M059J (cell line): ENCODE measurements around the gene RAB27B. TPM values are rescaled to one million over a fixed set of nuclear protein-coding genes. Genes with fewer than 3 reads are reported as not detected.
A peak's percentile ranks its signal among the peaks of the same experiment; 100 is the strongest.
"Not testable (repeated sequence)": the region's sequence is repeated elsewhere in the genome, so short reads cannot be mapped to it uniquely, and the experiment has no call there.

ENCODE experiments used
- DNase-seq: peaks from one replicate; pipeline ENCODE4 v3.0.0-alpha.2; 2012; ENCODE audit warnings: low read depth
- total RNA-seq: library from RNA; depleted of rRNA; stranded (reverse); fragments of >200 nt; shearing (Covaris generic); gene quantifications from 2 replicates; pipeline ENCODE4 v1.2.3, GENCODE V29; 2014; rRNA removed

RAB27B gene, protein sequence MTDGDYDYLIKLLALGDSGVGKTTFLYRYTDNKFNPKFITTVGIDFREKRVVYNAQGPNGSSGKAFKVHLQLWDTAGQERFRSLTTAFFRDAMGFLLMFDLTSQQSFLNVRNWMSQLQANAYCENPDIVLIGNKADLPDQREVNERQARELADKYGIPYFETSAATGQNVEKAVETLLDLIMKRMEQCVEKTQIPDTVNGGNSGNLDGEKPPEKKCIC
- total RNA-seq, result 13.8 and 15.7 TPM in 2 replicates

DNA sequence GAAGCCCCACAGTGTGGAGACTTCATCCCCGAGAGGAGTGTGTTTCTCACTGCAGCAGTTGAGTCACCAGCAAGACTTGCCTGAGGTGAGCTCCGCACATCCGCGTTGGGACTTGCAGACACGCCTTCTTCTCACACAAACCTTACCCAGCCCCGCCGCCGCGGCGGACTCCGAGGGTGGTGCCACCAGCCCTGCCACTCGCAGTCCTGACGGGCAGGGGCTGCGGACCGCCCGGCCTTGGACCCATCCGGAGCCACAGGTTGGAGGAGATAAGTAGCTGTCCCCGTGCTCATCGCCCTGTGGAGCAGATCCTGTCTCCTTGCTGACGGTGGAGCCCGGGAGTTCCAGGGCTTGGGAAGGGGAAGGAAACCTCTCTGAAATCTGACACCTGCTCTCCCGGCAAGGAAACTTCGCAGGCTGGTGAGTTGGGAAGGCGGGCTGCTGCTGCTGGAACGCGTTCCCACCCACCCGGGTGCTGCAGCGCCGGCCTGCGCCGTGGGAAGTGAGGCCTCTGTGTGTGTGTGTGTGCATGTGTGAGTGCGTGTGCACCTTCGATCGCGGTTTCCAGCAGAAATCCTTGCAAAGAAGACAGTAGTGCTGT is at the start of gene RAB27B:
Gene RAB27B (plus strand): TSS at position 197 of the 601 bp plus-strand sequence. CDS start 49,109 bp downstream, outside the sequence.
- DNase-seq, result peak; percentile 95

GRCh38 chr18:54780285-54780861 is 47.9 kb upstream of the RAB27B start:
- no peak for DNase-seq

GRCh38 chr18:54780970-54781369 is 47.3 kb upstream of the RAB27B start:
- no peak for DNase-seq

DNA sequence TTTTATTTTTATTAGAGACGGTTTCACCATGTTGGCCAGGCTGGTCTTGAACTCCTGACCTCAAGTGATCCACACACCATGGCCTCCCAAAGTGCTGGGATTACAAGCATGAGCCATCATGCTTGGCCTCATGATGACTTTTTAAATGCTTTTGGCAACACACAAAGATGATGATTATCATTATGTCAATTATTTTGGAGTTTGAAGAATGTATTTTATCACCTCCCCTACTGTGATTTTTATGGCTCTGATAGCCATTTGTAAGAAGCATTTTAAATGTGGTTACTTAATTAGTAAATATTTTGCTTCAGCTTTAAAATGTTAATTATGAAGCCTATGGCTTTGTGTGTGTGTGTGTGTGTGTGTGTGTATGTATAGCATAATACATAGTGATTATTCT is 45.1 kb upstream of the RAB27B start:
- DNase-seq, result peak; percentile 18

GRCh38 chr18:54786206-54786605 is 42.1 kb upstream of the RAB27B start:
- DNase-seq, result no peak

- no peak for DNase-seq
These were observed 41.2 kb upstream of the RAB27B start for GRCh38 chr18:54787121-54787520.

- peak; percentile 29 for DNase-seq
These were observed 40.7 kb upstream of the RAB27B start for GRCh38 chr18:54787616-54788015.

- DNase-seq, result peak; percentile 15
These were observed 38.2 kb upstream of the RAB27B start for GRCh38 chr18:54790109-54790508.

GRCh38 chr18:54791657-54792056 is 36.6 kb upstream of the RAB27B start:
- DNase-seq, result no peak

DNA sequence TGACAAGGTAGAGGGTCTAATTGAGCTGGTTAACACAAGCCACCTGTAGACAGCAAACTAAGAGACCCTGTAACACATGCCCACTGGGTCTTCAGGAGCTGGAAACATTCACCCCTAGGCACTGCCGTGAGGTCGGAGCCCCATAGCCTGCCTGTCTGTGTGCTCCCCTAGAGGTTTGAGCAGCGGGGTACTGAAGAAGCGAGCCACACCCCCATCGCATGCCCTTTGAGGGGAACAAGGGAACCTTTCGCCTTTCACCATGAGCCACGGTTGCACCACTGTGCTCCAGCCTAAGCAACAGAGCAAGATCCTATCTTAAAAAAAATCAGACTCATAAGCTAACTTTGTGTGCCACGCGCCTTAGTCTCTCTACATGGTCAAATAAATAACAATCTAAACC is 36.2 kb upstream of the RAB27B start:
- no peak for DNase-seq

DNA sequence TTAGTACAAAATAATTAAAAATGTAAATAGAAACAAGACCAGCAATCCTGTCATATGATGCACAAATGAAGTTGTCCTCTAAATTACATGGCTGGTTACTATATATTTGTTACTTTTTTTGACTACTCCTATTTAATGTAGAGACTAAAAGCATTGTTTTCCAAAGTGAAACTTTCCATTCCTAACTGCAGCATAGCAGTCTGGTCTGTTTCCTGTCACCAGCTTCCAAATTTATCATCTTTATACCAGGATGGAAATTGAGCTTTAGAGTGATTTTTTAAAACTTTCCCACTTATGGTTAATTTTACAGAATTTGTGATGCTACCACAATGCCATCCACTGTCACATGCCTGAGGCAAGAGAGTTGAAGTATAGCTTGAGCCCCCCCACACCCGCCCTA is 33.5 kb upstream of the RAB27B start:
- DNase-seq, result no peak

- no peak for DNase-seq
These were observed 30.1 kb upstream of the RAB27B start for GRCh38 chr18:54798186-54798585.

GRCh38 chr18:54801374-54801773 is 26.9 kb upstream of the RAB27B start:
- no peak for DNase-seq

DNA sequence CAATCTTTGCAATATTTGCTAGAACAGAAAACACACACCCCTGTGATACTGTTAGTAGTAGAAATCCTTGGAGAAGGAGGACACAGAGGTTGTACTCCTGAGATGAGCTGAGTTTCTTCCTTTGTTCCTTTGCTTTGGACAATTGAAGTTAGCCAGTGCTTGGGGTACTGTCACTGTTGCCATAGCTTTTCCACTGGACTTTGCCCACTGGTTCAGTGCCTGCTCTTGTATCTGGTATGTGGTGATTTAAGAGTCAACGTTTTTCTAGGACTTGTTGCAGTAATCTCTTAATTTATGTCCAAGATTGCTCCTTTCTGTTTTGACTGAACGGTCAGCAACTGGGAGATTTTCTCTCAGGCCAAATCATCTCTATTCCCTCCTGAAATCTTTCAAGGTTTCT is 26.1 kb upstream of the RAB27B start:
- no peak for DNase-seq

DNA sequence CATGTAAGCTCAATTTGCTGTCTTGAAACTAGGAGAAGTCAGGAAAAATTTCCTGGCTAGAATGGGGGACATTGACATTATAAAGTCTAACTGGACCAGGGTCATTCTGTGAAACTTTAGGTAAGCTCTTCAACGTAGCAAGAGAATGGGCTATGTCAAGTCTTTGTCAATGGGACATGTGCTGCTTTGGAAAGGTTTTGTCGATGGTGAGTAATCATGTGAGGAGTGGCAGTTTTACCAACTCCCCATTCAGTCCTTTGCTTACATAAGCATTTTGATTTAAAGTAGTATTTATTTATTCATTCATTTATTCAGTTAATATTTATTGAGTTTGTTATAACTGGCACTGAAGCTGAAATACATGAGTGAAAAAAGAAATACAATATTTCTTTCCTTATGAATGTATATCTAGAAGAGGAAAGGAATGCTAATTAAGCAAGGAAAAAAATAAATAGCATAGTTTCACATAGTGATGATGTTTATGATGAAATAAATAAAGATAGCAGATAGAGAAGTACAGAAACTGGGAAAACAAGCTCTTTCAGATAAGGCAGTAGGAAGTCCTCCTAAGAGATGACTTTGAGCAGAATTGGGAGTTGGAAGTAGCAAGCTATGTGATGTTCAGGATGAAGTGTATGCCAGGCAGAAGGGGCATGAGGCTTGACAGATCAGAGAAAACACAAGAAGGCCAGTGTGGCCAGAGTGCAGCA is 25.4 kb upstream of the RAB27B start:
- DNase-seq, result no peak

GRCh38 chr18:54805571-54806334 is 22.5 kb upstream of the RAB27B start:
- peak; percentile 94 for DNase-seq

GRCh38 chr18:54806526-54806925 is 21.8 kb upstream of the RAB27B start:
- peak; percentile 50 for DNase-seq

GRCh38 chr18:54807303-54807702 is 21.0 kb upstream of the RAB27B start:
- no peak for DNase-seq

DNA sequence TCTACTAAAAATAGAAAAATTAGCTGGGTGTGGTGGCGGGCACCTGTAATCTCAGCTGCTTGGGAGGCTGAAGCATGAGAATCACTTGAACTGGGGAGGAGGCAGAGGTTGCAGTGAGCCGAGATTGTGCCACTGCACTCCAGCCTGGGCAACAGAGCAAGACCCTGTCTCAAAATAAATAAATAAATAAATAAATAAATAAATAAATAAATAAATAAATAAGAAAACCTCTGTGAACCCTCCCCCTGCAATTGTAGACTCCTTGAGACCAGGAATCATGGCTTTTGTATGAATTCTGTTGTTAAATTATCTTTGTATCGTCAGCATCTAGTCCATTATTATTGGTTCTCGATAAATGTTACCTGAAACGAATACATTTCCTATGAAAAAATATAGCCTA is 17.6 kb upstream of the RAB27B start:
- DNase-seq, result not testable (repeated sequence)

DNA sequence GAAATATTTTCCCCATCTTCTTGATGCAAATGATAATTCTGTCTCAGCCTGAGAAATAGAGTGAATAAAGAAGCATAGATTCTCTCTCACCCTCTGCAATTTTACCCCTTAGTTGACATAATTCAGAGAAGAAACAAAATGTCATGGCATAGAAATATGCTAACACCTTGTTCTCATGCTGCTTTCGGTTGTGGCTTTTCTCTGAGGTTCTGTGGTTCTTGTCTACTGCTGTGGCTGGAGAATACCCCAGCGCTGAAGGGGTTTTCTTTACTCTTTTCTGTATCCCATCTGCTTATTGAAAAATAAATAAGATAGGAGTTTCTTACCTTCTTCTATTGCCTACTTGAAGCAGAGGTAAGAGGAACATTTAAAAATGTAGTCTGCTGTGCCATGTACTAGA is 15.4 kb upstream of the RAB27B start:
- no peak for DNase-seq

DNA sequence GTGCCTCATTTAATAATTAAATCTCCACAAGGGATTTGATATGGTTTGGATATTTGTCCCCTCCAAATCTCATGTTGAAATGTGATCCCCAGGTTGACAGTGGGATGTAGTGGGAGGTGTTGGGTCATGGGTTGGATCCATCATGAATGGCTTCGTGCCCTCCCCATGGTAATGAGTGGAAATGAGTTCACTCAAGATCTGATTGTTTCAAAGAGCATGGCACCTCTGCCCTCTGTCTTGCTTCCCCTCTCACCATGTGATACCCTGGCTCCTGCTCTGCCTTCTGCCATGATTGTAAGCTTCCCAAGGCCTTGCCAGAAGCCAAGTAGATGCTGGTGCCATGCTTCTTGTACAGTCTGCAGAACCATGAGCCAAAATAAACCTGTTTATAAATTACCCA is 15.0 kb upstream of the RAB27B start:
- no peak for DNase-seq

- DNase-seq, result no peak
These were observed 14.2 kb upstream of the RAB27B start for GRCh38 chr18:54813977-54814565.
